Daoy (cell line): ENCODE measurements around the gene SNRNP40. TPM values are rescaled to one million over a fixed set of nuclear protein-coding genes. Genes with fewer than 3 reads are reported as not detected.
A peak's percentile ranks its signal among the peaks of the same experiment; 100 is the strongest.

ENCODE experiments used
- DNase-seq: peaks from one replicate; pipeline ENCODE4 v3.0.0-alpha.2; 2015; ENCODE audit warnings: low read depth
- total RNA-seq: library from RNA; depleted of rRNA; stranded (reverse); fragments of >200 nt; shearing (Covaris generic); gene quantifications from 2 replicates; pipeline ENCODE4 v1.2.3, GENCODE V29; 2014; rRNA removed

Gene SNRNP40
- total RNA-seq, 1 experiment from 2014 or later: 139 TPM

- DNase-seq: no peak
Observed at GRCh38 chr1:31231802-31232201, 64.8 kb downstream of the SNRNP40 start.

DNA sequence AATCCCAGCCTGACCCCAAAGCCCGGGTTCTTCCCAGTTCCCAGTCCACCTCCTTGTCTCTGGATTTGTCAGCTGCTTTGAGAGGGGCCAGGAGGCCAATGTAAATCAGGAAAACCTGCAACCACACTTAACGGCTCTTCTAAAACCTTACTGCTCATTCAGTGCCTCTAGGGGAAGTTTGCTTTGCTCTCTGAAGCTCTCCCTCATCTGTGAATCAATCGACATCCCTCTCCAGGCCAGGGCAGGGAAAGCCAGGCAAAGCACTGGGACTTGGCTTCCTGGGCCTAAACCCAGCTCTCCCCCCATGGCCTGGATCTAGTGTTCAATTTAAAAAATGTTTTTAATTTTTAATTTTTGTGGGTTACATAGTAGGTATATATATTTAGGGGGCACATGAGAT is 66.2 kb downstream of the SNRNP40 start:
- DNase-seq: no peak

- DNase-seq: no peak
Observed at GRCh38 chr1:31228986-31229385, 67.6 kb downstream of the SNRNP40 start.

- peak; percentile 40 for DNase-seq
Observed at GRCh38 chr1:31227891-31228568, 68.6 kb downstream of the SNRNP40 start.

- no peak for DNase-seq
Observed at GRCh38 chr1:31224068-31224467, 72.5 kb downstream of the SNRNP40 start.

GRCh38 chr1:31222176-31222575 is 74.4 kb downstream of the SNRNP40 start:
- DNase-seq: no peak

DNA sequence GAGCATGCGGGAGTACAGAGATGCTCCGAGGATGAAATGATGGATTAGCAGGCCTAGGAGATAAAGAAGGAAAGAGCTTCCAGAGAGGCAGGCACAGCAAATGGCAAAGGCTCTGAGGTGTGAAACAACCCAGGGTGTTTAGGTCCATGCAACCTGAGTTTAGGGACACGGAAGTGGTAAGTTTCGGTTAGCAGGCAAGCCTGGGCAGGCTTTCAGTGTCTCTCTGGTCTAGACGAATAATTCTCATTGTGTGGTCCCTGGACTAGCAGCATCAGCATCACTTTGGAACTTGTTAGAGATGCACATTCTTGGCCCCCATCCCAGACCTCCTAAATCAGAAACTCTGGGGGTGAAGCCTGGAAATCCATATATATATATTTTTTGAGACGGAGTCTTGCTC is 75.5 kb downstream of the SNRNP40 start:
- no peak for DNase-seq

GRCh38 chr1:31219489-31219888 is 77.1 kb downstream of the SNRNP40 start:
- DNase-seq: no peak

GRCh38 chr1:31218705-31219104 is 77.9 kb downstream of the SNRNP40 start:
- no peak for DNase-seq

- peak; percentile 57 for DNase-seq
Observed at GRCh38 chr1:31216016-31216415, 80.6 kb downstream of the SNRNP40 start.

DNA sequence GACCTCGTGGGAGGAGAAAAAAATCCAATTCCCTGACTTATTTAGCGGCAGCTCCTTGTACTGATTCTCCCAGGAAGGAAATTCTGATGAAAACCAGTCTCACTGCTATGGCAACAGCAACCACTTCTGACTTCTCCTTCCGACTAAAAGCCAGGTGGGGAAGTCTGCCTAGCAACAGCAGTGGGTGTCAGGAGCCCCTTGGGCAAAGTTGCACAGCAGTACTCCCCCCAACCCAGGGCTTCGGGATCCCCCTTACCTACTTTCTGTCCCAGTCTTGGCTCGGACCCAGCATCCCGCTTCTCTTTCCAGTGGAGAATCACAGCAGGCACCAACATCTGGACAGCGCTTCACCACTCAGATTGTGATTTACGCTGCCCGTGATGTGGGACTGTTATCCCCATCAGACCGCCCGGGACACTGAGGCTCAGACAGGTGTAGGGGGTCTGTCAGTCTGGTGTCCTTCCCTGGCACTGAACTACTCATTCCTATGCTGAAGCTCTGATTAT is 81.5 kb downstream of the SNRNP40 start:
- no peak for DNase-seq

- no peak for DNase-seq
Observed at GRCh38 chr1:31214316-31215064, 82.1 kb downstream of the SNRNP40 start.

Other genes with a start within 250 kb of the SNRNP40 start
- gene PUM1, start 231.1 kb downstream of the SNRNP40 start, total RNA-seq: 38.5 and 61.3 TPM in 2 replicates
- gene NKAIN1, start 56.9 kb downstream of the SNRNP40 start, total RNA-seq: 0.27 and 0.63 TPM in 2 replicates
- 56.9 and 59.1 TPM in 2 replicates for gene ZCCHC17, start 244 bp upstream of the SNRNP40 start, total RNA-seq
- not detected in 2 replicates for gene FABP3, start 76.3 kb upstream of the SNRNP40 start, total RNA-seq
- 3.2 and 4.1 TPM in 2 replicates for gene SERINC2, start 116.4 kb upstream of the SNRNP40 start, total RNA-seq